Psoas muscle (tissue), 8 donors: Measurements from ENCODE around the gene EPHB2. TPM values are rescaled to one million over a fixed set of nuclear protein-coding genes. Genes with fewer than 3 reads are reported as not detected.
"Not testable (repeated sequence)": the region's sequence is repeated elsewhere in the genome, so short reads cannot be mapped to it uniquely, and the experiment has no call there.

Source experiments
- ATAC-seq, 4 donors: fragments of 200-7000 bp; cut with Tn5 transposase; one replicate each; pipeline ENCODE4 v1.9.1; 2020; ENCODE audit warnings: moderate library complexity in 3 of 4, mild to moderate bottlenecking in 2 of 4
- DNase-seq, 2 donors: peaks; one replicate each; pipeline ENCODE4 v3.0.0-alpha.2; 2020
- H3K27ac ChIP-seq: fragments of 200-600 bp; one replicate; pipeline ENCODE4 v1.8.0; 2022
- H3K27me3 ChIP-seq, 3 donors: fragments of 200-600 bp in 1 of 3; one replicate each; pipeline versions ENCODE4 v1.6.1 to v1.8.0; 2013 to 2022; ENCODE audit warnings: low read length in 2 of 3, mild to moderate bottlenecking in 2 of 3, moderate library complexity in 1 of 3; ENCODE audit not compliant: insufficient read depth in 3 of 3
- H3K36me3 ChIP-seq, 2 donors: fragments of 200-600 bp in 1 of 2; one replicate each; pipeline versions ENCODE4 v1.6.1 to v1.8.0; 2013 to 2022; ENCODE audit warnings: low read depth in 1 of 2, mild to moderate bottlenecking in 1 of 2, moderate library complexity in 1 of 2; ENCODE audit not compliant: insufficient read depth in 1 of 2
- H3K4me1 ChIP-seq: fragments of 200-600 bp; one replicate; pipeline ENCODE4 v1.8.0; 2022
- H3K4me3 ChIP-seq: fragments of 200-600 bp; one replicate; pipeline ENCODE4 v1.8.0; 2022; ENCODE audit warnings: mild to moderate bottlenecking
- H3K9me3 ChIP-seq: fragments of 200-600 bp; one replicate; pipeline ENCODE4 v1.8.0; 2022
- WGBS, 3 donors: extraction: QIAGEN DNeasy Blood & Tissue Kit; methylation state at CpG; one replicate each; pipeline versions ENCODE4 v1.1.6 to v1.1.7; 2013; 5-methylcytosine and 5-hydroxymethylcytosine counted together
- intact Hi-C, 2 donors: fragments of 100-400 bp; cut with DNase I; formaldehyde crosslinking; loops; one replicate each; pipeline versions ENCODE4 v1.11.0 to v1.14.2; 2022
- polyA plus RNA-seq, 3 donors: library from polyadenylated mRNA; stranded (reverse); fragments of 200-250 nt; gene quantifications; one replicate each; pipeline ENCODE4 v1.2.3, GENCODE V29; 2013
- total RNA-seq, 4 donors: library from RNA; stranded (reverse); fragmentation: NEBNext Ultra II Directional in 2 of 4; extraction: Animal tissue kit (Norgen Biotek cat#: 25700) in 2 of 4; gene quantifications; one replicate each; pipeline versions ENCODE4 v1.2.1 to v1.2.4, GENCODE V29; 2021 to 2023
- TF ChIP-seq, protein P1 (sequence below): fragments of 200-600 bp; IDR thresholded peaks from one replicate; pipeline ENCODE4 v1.8.0; 2022; ENCODE audit warnings: antibody characterized with exemption
- donor health status: healthy with polysubstance abuse.
- donor health status: DM: no; HTN: no; CAD: no; lungs with moderate emphysema.
- donor health status: Bipolar disorder and iron deficiency.
- donor health status: healthy.
- donor health status: DM: yes; HTN: yes; CAD: no.
- donor health status: DM: no; HTN: no; CAD: no.
- donor health status: DM: no; HTN: no; CAD: no.
- donor health status: DM: yes; HTN: yes; CAD: no.

Gene EPHB2
- total and polyA plus RNA-seq, 7 donors, result 0.06 to 2.1 (median 0.48) TPM; not detected in 1

DNA sequence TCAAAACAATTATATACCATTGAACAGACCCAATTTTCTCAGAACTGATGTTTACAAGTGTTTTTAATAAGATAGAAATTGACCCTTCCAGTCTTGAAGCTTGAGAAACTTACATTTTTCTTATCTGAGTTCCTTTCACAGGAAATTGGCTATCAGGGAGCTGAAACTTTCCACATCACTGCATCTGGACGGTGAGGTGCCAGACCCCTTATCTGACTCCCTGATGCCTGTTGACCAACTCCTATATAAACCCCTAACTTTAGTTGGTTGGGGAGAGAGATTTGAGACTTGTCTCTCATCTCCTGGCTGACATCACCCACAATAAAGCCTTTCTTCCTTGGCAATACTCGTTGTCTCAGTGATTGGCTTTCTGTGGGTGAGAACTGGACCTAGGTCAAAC lies 230.6 kb downstream of the EPHB2 start:
- Histone ChIP-seq H3K27ac (no peak overlapping the region), H3K9me3 (peaks cover 4% of the 10 kb centered on the region), H3K4me1 (no peaks in the 10 kb centered on the region), H3K27me3 (no peaks in the 10 kb centered on the region), H3K4me3 (no peak overlapping the region), H3K36me3 (no peaks in the 10 kb centered on the region)
- no peak for DNase-seq
- no peak for ATAC-seq
- 43 to 64% (median 48%) methylated on average over 2 of the region's 2 CpGs for WGBS, 3 donors
- TF ChIP-seq, protein P1, sequence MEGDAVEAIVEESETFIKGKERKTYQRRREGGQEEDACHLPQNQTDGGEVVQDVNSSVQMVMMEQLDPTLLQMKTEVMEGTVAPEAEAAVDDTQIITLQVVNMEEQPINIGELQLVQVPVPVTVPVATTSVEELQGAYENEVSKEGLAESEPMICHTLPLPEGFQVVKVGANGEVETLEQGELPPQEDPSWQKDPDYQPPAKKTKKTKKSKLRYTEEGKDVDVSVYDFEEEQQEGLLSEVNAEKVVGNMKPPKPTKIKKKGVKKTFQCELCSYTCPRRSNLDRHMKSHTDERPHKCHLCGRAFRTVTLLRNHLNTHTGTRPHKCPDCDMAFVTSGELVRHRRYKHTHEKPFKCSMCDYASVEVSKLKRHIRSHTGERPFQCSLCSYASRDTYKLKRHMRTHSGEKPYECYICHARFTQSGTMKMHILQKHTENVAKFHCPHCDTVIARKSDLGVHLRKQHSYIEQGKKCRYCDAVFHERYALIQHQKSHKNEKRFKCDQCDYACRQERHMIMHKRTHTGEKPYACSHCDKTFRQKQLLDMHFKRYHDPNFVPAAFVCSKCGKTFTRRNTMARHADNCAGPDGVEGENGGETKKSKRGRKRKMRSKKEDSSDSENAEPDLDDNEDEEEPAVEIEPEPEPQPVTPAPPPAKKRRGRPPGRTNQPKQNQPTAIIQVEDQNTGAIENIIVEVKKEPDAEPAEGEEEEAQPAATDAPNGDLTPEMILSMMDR, result no peak
- intact Hi-C loops, result no loop called here

DNA sequence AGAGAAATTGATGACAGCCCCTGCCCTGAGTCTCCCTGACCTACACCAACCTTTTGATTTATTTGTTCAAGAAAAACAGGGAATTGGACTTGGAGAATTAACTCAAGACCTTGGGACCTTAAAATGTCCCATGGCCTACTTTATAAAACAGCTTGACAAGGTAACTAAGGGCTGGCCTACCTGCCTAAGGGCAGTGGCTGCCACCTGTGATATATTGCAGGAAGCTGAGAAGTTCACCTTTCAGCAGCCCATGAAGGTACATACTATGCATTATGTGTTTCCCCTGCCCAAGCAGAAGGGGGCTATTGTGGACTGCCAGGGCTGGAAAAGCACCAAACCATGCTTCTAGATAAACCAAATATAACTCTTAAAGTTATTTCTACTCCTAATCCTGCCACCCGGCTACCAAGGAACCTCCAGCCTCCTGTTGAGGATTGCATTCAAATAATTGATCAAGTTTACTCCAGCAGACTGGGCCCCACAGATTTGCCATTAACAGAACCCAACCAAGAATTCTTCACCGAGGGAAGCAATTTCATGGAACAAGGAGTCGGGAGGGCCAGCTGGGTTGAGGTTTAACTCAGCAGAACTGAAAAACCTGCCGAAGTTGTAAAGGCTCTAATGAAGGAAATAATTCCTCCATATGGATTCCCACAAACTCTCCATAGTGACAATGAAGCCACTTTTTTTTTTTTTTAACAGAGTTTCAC lies 233.9 kb downstream of the EPHB2 start:
- Histone ChIP-seq H3K4me3 (no peak overlapping the region), H3K9me3 (peaks cover 4% of the 10 kb centered on the region), H3K36me3 (no peaks in the 10 kb centered on the region), H3K4me1 (no peaks in the 10 kb centered on the region), H3K27ac (no peak overlapping the region), H3K27me3 (peaks cover 0 to 12% (median 0%) of the 10 kb centered on the region in 3 donors)
- TF ChIP-seq, protein P1, result no peak
- no peak for DNase-seq
- WGBS, 3 donors, result 37 to 52% (median 52%) methylated on average over 4 of the region's 4 CpGs
- intact Hi-C loops, result no loop called here
- no peak for ATAC-seq

DNA sequence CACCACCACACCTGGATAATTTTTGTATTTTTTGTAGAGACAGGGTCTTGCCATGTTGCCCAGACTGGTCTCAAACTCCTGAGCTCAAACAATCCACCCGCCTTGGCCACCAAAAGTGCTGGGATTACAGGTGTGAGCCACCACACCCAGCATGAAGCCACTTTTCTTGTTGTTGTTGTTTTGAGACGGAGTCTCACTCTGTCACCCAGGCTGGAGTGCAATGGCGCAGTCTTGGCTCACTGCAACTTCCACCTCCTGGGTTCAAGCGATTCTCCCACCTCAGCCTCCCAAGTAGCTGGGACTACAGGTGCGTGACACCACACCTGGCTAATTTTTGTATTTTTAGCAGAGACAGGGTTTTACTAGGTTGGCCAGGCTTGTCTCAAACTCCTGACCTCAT lies 234.5 kb downstream of the EPHB2 start:
- intact Hi-C loops, ATAC-seq, DNase-seq, H3K4me1 ChIP-seq, H3K27ac ChIP-seq, H3K36me3 ChIP-seq, H3K4me3 ChIP-seq, H3K9me3 ChIP-seq: not testable (repeated sequence)
- 77 to 94% (median 86%) methylated on average over 5 of the region's 5 CpGs for WGBS, 3 donors
- peaks cover 0 to 13% (median 0%) of the 10 kb centered on the region in 3 donors for H3K27me3 ChIP-seq

DNA sequence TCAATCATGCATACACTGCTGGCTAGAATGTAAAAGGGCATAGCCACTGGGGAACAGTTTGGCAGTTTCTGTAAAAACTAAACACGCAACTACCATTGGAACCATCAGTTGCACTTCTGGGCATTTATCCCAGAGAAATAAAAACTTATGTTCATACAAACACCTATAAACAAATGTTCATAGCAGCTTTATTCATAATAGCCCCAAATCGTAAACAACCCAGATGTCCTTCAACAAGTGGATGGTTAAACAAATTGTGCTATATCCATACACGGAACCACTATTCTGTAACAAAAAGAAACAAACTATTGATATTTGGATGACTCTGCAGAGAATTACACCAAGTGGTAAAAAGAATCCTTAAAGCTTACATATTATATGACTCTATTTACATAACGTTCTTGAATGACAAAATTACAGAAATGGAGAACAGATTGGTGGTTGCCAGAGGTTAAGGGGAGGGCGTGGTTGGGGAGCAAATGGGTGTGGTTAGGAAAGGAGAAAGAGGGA lies 239.2 kb downstream of the EPHB2 start:
- ATAC-seq (no peak), DNase-seq (no peak)
- H3K27me3 ChIP-seq, result peaks cover 7 to 58% (median 11%) of the 10 kb centered on the region in 3 donors
- TF ChIP-seq, protein P1, result no peak
- H3K4me1 ChIP-seq, result no peaks in the 10 kb centered on the region
- H3K27ac ChIP-seq, result no peak overlapping the region
- no peaks in the 10 kb centered on the region for H3K36me3 ChIP-seq
- 46 to 58% (median 52%) methylated on average over 5 of the region's 5 CpGs for WGBS, 3 donors
- H3K4me3 ChIP-seq, result no peak overlapping the region
- H3K9me3 ChIP-seq, result peaks cover 3% of the 10 kb centered on the region
- intact Hi-C loops, result no loop called here

DNA sequence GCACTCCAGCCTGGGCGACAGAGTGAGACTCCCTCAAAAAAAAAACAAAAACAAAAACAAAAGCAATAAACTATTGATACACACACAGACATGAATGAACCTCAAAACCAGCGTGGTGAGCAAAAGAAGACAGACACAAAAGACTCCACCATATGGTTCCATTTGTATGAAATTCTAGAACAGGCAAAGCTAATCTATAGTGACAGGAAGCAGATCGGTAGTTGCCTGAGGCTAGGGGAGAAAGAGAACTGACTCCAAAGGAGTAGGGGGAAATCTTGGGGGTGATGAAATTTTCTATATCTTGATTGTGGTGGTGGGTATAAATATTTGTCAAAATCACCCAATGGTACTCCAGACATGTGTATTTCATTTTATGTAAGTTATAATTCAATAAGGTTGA lies 241.2 kb downstream of the EPHB2 start:
- no peak for ATAC-seq
- Histone ChIP-seq H3K27ac (no peak overlapping the region), H3K9me3 (peaks cover 3% of the 10 kb centered on the region), H3K4me1 (no peaks in the 10 kb centered on the region), H3K36me3 (no peaks in the 10 kb centered on the region), H3K27me3 (peaks cover 7 to 69% (median 11%) of the 10 kb centered on the region in 3 donors), H3K4me3 (no peak overlapping the region)
- TF ChIP-seq, protein P1, result no peak
- intact Hi-C loops, result no loop called here
- WGBS, 3 donors, result 44 to 54% (median 49%) methylated on average over 3 of the region's 3 CpGs
- DNase-seq, result no peak
